Measurements from ENCODE around the gene CD99.
"Not testable (repeated sequence)": the region's sequence is repeated elsewhere in the genome, so short reads cannot be mapped to it uniquely, and the experiment has no call there.

CD99 gene

DNA sequence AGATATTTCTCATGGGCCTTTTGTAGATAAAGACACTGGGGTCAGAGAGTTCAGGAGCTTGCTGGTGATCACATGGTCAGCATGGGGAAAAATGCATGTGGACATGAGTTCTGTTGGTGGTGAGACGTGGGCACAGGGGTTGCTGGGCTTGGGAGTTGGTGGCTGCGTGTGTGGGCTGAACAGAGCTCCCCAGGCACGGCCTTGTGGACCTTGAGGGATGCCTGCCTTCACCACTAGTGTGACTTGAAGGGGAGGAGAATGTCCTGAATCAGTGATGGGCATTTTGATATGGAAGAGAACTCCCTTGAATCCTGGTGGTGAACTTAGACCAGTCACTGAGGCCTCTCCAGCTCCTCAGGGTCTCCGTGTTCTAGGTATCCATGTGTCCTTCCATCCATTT, 8.9 kb downstream of the CD99 start:
- DNase-seq (ENCODE audit: low spot score) = no peak

DNA sequence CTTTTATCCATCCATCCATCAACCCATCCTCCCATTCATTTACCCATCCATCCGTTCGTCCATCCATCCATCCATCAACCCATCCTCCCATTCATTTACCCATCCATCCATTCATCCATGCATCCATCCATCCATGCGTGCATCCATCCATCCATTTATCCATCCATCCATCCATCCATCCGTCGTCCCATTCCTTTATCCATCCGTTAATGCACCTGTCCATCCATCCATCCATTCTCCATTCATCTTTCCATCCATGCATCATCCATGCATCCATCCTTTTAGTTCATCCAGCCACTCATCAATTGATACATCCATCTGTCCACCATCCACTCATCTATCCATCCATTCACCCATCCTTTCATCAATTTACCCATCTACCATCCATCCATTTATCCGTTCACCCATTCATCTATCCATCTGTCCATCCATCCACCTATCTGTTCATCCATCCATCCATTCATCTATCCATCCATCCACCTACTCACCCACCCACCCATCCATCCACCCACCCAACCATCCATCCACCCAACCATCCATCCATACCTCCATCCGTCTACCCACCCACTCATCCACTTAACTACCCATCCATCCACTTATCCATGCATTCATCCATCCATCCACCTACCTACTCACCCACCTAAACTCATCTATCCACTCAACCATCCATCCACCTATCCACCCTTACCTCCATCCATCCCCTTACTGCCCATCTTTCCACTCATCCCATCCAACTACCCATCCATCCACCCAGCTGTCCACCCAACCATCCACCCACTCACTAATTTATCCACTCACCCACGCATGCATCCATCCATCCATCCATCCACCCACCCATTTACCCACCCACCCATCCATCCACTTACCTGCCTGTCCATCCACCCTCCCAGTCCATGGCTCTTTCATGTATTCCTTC, 9.6 kb downstream of the CD99 start:
- no peak for DNase-seq (ENCODE audit: low spot score)

DNA sequence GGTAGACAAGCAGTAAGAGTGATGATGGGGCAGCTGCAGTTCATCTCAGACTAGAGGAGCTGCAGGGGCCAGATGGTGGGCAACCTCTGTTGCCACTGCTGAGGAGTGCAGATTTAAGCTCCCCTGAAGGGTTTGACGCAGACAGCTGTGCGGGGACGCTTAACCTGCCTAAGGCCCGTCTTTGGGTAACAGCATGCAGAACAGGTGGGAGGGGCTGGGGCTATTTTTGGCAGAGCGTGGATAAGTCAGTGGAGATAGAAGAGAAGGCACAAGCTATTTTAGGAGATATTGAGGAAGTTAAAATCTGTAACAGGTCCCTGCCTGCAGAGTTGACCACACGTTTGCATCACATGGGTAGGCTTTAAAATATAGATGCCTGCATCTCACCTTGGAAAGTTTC, 10.5 kb downstream of the CD99 start:
- no peak for DNase-seq (ENCODE audit: low spot score)

DNA sequence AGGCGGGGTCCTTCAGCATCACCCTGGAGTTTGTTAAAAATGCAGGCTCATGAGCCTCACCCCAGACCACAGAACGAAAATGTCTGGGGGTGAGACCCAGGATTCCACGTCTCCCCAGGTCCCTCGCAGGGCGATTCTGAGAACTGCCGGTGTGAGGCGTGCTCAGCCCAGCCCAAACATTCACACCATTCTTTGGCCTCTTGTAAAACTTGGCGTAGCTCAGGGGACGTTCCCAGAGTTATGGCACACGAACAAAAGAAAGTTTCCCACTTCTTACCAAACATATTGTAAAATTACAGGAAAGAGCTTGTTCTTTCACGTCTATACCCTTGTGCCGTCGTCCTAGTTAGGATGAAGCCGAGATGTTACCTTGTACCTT, 12.9 kb downstream of the CD99 start:
- DNase-seq (ENCODE audit: low spot score) = no peak

DNA sequence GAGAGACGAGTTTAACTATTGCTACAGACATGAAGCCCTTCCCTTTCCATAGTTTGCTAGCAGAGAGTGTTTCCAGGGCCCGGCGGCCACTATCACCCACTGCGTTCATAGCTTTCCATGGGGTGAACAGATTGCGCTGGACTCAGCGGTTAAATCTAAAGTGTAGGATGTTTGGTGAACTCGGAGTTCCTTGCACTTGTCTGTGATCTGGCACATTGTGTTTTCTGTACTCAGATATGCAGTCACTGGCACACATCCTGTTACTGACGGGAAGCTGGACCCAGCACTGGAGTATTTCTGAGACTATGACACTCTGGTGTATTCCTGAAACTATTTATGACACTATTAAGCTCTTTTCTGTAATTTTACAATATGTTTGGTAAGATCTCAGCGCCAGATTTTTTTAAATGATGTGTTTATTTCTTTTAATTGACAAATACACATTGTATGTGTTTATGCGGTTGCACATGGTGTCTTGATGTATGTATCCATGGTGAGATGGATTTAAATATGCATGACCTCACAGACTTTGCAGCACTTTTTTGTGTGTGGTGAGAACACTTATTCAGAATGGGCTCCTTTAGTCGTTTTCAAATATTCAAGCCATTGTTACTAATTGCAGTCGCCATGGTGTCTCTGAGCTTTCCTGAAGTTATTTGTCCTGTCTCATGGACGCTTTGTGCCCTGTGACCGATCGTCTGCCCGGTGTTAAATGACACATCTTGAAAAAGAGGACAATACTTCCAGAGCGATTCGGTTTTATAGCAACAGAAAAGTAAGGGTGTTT, 14.1 kb downstream of the CD99 start:
- DNase-seq (ENCODE audit: low spot score) = no peak

DNA sequence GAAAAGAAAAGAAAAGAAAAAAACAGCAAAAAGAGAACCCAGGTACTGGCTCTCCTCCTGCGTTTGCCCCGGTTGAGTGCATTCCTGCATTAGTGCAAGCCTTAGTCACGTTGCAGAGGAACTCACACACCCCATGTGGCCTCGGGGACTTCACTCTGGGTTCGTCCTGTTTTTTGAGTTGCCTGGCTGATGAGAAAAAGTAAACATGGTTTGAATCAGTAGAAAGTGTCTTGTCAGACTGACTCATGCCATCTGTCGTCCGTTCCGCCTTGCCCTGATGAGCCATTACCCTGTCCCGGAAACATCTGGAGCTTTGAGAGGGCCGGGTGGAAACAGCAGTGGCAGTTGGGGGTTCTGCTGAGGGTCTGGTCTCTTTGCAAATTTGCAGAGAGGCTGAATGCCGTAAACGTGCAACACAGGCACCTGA, 16.3 kb downstream of the CD99 start:
- no peak for DNase-seq (ENCODE audit: low spot score)

DNA sequence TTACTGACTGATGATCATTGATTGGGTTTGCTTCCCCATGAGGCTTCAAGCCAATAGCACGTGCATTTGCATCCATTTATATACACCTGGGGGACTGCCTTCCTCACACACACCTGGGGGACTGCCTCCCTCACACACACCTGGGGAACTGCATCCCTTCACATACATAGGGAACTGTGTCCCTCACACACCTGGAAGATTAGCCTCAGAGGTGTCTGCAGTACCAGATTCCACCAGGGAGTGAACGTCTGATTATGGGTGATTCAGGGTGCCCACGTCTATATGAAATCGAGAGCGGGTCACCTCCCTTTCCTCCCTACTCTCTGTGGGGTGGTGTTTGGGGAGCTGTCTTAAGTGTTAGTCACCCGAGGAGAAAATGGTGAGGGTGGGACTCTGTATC, 16.9 kb downstream of the CD99 start:
- DNase-seq (ENCODE audit: low spot score) = no peak

DNA sequence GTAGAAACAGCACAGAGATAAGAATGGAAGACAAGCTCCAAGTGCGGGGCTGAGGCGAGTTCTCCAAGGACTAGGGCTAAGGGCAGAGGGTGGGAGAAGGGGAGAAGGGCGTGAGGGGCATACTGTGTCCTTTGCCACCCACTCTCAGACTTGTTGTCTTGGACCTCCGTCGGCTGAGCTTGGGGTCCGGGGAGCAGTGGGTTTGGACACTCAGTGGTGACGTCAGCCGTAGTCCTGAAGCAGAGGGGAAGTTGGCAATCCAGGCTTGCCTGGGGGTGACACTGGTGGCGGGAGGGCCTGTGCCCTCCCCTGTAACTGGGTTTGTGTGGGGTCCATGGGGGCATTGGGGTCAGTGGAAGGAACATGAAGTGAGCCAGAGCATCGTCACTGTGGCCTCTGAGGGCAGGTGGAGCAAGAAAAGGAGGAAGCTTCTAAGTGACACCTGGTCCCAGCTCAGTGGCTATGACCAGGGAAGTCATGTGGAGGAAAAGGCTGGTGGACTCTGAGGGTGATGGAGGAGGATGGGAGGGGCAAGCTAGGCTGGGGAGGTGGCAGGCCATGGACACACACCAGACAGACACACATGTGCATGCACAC, 17.6 kb downstream of the CD99 start:
- DNase-seq (ENCODE audit: low spot score) = no peak

DNA sequence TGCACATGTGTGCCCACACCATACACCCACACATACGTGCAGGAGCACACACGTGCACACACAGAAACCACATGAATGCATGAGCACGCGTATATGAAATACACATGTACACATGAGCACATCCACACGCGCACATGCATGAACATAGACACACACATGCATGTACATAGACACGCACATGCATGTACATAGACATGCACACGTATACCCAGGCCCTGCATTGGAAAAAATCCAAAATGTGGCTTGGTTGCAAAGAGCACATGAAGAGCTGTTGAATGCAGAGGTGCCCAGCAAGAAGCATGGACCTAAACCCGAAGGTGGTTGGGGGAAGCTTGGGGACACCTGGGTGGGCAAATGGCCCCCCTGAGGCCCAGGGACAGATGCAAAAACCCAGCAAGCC, 18.5 kb downstream of the CD99 start:
- no peak for DNase-seq (ENCODE audit: low spot score)

DNA sequence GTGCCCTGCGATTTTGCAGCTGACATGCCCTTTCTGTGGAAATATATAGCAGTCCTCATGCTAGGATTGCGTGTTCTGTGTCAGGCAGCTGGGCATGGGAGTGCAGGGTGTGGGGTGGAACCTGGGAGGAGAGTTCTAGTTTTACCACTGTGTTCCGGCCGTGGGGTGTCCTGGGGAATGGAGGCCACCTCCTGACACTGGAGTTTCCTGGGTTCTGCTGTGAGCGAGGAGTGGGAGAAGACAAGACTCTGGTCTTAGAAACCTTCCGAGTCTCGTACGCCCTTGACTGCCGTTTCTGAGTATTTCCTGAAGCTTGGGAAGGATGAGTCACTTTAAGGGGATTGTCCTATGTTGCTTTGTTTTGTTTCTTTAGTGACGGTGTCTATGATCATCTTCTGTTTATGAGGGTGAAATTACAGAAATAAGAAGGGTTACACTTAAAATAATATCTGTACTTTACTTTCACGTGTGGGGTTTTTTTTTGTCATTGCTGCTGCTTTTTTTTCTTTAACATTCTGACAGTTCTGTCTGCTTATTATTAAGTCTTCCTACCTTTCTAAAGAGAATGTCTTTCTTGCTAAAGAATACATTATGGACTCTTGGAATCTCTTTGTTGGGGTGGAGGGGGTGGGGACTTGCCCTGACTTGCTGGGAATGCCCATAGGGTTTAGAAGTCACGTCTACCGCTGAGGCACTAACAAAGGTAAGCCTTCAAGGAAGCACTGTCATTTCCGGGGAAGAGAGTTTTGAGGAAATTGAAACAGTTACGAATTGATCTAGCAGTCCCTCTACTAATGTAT, 19.1 kb downstream of the CD99 start:
- no peak for DNase-seq (ENCODE audit: low spot score)

DNA sequence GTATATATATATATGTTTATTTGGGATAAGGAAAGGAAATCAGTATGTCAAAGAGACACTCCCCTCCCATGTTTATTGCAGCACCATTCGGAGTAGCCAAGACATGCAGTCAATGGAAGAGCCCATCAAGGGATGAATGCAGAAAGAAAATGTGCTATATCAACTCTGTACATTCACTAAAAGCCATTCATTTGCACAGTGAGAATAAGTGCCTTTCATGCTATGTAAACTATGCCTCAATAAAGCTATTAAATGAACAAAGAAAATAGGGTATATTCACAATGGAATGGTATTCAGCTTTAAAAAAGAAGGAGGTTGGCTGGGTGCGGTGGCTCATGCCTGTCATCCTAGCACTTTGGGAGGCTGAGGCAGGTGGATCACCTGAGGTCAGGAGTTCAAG, 20.3 kb downstream of the CD99 start:
- DNase-seq (ENCODE audit: low spot score) = no peak

DNA sequence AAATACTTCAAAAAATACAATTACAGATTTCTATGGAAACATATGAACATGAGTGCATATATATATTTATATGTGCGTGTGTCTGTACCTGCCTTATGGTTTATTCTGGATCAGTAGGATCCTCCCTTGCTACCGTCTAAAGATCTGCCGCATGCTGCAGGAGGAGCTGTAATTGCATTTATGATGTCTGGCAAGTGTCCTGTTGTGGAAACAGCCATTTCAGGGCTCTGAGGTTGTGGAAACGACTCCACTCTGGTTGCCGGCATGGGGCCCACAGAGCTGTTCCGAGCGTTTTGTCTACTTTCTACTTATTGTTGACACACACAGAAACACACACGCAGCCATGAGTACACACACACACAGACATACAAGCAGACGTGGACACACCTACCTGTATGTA, 21.3 kb downstream of the CD99 start:
- no peak for DNase-seq (ENCODE audit: low spot score)

DNA sequence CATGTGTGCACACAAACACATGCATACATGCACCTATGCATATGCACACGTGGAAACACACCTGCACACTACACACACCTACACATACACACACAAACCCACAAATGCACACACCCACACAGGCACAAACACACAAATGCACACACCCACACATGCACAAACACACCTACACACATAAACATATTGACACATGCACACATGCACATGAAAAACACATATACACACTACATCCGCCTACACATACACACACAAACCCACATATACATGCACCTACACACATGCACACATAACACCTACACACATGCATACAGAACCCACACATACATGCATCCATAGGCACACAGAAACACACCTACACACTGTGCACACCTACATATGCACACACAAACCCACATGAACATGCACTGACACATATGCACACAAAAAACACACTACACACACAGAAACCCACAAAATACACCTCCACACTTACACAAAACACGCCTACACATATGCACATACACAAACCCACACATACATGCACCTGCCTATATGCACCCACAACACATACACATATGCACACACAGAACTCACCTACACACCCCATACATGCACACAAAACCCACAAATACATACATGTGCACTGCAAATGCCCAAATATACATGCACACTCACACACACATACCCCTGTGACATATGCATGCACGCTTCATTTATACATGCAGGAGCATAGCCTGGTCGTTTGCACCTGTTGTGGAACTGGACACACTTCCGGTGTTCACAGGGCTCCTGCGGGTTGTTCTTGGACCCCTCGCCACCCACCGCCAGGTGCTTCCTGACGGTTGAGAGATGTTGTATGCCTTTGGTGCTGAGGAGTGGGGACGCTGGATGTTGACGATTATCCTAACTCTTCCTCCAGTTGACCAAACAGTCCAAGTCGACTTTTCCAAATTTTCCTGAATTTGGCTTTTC, 22.1 kb downstream of the CD99 start:
- DNase-seq (ENCODE audit: low spot score) = no peak

DNA sequence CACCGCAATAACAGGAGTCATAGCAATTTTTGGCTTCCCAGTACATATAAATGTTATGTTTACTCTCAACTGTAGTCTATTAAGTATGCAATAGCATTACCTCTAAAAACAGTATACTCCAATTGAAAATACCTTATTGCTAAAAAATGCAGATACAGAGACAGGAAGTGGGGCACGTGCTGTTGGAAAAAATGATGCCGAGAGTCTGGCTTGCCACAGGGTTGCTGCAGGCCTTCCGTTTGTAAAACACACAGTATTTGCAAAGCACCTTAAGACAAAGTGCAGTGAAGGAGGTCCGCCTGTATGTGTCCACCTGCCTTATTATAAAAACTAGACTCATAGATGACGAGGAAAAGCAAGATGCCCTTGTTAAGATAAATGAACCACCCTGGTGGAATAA, 23.5 kb downstream of the CD99 start:
- DNase-seq (ENCODE audit: low spot score) = no peak

DNA sequence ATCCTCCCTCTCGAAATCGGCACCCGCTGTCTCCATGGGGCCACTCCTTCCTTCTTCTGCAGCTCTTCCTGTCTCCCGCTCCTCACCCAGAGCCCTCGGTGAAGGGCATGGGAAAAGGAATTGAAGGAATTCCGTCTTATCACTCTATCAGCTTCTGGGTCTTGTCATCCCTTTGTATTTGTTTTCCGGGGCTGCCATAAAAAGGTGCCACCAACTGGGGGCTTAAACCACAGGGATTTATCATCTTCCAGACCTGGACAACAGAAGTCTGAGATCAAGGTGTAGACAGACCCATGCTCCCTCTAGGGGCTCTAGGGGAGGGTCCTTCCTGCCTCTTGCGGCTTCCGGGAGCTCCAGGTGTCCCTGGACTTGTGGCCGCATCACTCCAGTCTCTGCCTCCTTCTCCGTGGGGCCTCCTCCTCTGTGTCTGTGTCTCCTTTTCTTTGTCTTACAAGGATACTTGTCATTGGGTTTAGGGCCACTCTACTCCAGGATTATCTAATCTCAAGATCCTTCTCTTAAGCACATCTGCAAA, 24.0 kb downstream of the CD99 start:
- DNase-seq (ENCODE audit: low spot score) = no peak

DNA sequence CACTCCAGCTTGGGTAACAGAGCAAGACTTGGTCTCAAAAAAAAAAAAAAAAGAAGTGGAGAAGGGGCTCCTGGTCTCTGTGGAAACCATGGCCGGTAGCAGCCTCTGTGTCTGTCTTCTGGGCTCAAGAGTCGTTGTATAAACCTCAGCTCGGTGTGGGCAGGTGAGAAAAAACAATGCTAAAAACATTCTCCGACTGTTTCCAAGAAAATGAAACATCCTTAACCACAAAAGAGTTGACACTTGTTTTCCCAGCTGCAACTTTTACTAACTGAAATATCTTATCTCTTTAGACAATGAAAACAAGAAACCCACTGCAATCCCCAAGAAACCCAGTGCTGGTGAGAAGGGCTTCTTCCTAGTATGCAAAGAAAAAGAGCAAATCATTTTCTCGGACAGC, 26.2 kb downstream of the CD99 start:
- DNase-seq (ENCODE audit: low spot score) = no peak

DNA sequence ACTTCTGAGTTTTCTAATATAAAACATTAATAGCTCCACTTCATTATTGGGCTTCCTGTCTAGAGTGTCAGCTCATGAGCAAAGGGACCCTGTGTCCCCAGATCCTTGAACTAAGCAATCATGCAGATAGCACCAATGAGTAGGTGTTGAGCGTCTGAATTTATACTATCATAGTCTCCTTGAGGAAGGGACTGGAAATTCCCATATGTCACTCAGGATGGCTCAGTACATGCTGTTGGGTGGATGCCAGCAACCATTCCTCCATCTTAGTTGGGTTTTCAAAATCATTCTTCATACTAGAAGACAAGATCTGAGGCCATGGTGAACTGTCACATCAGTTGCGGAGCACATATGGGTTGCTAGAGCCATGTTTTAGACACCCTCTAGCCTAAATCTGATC, 27.7 kb downstream of the CD99 start:
- DNase-seq (ENCODE audit: low spot score) = no peak

DNA sequence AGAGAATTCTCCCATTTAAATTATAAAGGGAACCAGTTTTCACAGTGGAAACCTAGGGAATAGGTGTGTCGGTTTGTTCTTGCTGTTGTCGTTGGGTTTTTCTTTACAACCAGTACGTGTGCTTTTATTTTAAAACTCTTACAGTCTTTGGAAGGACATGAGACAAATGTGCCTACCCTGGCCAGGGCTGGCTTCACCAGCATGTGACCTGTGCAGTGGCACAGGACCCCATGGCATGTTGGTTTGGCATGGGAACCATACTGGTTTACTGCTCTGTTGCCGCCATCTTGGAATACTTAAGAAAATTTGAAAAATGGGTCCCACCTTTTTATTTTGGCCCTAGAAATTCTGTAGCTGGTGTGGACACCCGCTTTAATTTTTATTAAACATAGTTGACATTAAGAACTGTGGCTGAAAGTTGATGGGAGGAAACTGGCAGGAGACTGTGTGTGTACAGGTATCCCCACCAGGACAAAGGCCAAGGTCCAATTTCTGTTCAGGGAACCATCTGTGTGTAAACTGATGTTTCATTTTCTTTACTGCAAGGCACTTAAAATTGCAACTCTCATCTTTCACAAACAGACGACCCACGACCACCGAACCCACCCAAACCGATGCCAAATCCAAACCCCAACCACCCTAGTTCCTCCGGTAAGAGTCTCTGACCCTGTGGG, 28.8 kb downstream of the CD99 start:
- DNase-seq (ENCODE audit: low spot score) = no peak

DNA sequence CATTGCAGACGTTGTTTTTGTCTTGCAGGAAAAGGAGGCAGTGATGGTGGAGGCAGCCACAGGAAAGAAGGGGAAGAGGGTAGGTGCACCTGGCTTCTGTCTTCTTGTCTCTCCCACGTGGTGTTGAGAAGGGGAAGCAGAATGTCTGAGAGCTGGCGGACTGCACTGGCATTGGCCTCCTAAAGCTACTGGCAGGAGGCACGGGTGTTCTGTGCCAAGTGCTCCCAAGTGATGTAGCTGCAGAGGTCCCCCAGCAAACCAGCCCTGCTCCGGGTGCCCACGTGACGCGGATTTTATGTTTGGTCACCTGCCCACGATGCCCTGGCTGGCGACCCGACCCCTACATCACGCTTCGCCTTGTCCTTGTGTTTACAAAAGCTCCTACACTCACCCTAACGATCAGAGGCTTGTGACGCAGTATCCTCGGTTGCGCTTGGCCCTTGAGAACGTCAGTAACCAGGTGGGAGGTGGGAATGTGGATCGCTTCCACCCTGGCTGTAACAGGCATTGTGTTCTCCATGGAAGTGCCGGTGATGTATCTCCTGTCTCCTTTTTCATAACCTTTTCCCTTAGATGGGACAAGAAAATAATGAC, 32.3 kb downstream of the CD99 start:
- no peak for DNase-seq (ENCODE audit: low spot score)

DNA sequence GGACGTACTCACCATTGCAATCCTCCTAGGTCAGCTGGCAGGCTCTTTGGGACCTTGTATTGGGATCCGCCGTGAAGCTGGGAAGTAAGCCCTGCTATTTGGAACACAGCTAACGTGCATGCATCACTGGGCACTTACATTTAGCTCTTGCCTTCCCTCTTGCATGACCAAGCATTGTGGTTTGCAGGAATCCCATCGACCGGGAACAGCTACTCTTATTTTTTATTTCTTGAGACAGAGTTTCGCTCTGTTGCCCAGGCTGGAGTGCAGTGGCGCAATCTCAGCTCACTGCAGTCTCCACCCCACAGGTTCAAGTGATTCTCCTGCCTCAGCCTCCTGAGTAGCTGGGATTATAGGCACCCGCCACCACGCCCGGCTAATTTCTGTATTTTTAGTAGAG, 36.2 kb downstream of the CD99 start:
- not testable (repeated sequence) for DNase-seq (ENCODE audit: low spot score)
